ENCODE data around the gene TK1. TPM values are rescaled to one million over a fixed set of nuclear protein-coding genes. Genes with fewer than 3 reads are reported as not detected.
"Not testable (repeated sequence)": the region's sequence is repeated elsewhere in the genome, so short reads cannot be mapped to it uniquely, and the experiment has no call there.

Gene TK1, protein sequence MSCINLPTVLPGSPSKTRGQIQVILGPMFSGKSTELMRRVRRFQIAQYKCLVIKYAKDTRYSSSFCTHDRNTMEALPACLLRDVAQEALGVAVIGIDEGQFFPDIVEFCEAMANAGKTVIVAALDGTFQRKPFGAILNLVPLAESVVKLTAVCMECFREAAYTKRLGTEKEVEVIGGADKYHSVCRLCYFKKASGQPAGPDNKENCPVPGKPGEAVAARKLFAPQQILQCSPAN
- 33.3 TPM for total RNA-seq

DNA sequence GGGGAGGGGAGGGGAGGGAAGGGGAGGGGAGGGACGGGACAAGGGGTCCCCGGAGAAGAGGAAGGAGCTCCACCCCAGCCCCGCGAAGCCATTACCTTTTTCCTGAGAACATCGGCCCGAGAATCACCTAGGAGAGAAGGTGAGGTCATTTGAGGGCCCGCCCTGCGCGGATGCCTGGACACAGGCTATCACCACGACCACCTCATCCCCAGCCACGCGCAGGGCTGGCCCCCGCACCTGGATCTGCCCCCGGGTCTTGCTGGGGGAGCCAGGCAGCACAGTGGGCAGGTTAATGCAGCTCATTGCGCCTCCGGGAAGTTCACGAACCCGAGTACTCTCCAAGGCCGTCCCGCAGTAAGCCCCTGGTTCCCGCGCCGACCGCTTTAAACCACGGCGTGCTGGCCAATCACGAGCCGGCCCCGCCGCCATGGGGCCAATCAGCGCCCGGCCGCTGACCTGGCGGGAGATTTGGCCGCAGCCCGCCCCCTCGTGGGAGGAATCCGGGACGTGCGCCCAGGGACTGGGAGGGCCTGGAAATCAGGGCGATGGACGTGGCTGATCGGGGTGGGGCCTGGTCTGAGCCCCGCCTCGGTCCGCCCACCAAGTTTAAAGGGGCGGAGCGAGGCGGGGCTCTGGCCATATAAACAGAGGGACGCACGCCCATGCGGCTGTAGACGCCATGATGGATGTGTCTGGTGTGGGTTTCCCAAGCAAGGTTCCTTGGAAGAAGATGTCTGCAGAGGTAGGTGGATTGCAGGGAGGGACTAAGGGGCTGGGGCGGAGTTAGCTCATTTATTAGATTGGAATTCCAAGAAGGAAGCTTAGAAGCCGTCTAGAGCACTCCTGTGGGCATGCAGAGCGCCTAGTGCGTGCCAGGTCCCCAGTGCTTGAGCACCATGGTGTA, at the start of gene TK1, which contains the start of gene AFMID:
TK1 (minus strand) TSS at position 361 of the 904 bp plus-strand sequence; CDS start at position 303, 58 bp downstream.
AFMID (plus strand) TSS at position 671 of the 904 bp plus-strand sequence; CDS start at position 680, 9 bp downstream.
- peak; percentile 97 for ATAC-seq

DNA sequence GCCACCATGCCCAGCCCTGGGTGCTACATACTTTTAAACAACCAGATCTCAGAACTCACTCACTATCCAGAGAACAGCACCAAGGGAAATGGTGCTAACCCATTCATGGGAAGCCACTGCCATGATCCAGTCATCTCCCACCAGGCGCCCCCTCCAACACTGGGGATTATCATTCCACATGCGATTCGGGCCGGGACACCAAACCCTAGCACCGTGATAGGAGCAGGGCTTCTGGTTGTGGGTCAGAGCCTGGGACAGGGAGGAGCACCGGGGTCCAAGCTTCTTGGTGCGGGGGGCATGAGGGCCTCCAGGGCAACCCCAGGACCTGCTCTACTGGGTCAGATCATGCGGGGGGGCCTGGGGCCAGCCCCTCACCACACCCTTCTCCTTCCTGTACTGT, 49.0 kb upstream of the TK1 start:
- no peak for ATAC-seq

DNA sequence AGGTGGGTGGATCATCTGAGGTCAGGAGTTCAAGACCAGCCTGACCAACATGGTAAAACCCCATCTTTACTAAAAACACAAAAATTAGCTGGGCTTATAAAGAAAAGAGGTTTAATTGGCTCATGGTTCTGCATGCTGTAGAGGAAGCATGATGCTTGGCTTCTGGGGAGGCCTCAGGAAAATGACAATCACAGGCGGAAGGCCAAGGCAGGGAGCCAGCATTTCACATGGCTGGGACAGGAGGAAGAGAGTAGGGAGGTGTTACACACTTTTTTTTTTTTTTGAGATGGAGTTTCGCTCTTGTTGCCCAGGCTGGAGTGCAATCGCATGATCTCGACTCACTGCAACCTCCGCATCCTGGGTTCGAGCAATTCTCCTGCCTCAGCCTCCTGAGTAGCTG, 48.2 kb upstream of the TK1 start:
- ATAC-seq: not testable (repeated sequence)

DNA sequence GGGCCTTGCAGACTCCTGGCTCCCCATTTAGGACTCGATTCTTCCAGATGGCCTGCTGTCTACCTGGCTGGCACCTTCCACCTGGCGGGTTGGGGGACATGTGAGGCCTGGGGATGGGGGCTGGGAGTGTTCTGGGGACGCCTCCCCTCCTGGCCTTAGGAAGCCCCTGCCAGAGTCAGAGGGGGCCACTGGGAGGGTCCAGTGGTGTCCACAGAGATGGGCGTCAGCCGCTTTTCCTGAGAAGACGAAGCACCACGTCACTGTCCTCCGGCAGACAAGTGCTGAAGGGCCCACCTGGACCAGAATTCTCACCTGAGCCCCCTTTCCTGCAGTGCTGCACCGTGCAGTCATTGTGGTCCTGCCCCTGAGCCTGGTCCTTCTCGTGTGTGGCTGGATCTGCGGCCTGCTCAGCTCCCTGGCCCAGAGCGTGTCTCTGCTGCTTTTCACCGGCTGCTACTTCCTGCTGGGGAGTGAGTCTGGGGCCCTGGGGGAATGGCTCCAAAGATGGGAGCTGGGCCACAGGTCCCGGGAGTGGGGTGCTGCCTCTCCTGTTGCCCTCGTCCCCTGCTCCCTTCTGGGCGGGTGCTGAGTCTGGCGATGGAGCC, 47.5 kb upstream of the TK1 start:
- ATAC-seq: no peak

DNA sequence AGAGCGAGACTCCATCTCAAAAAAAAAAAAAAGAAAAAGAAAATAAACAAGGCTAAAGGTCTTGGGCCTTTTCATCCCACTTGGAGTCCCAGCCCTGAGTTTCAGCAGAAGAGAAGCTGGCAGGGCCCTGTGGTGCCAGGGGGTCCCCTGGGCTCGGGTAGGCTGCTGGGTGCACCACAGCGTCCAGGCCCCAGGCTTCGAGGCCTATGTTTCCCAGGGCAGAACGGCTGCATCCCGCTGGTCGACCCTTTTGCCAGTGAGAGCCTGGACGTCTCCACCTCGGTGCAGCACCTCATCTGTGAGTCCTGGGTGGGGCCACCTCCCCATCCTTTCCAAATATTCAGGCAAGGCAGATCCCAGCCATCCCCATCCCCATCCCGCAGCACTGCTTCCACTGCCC, 46.8 kb upstream of the TK1 start:
- no peak for ATAC-seq

DNA sequence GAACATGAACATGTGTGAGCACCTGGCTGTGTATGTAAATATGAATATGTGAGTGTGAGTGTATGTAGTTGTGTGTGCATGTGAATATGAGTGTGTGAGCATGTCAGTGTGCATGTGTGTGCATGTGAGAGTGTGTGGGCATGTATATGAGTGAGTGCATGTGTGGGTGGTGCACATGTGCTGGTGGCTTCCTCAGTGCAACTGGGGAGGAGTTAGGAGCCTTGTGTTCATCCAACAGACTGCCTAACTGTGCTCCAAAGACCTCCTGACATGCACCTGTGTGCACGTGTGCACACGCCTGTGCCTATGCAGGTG, 46.0 kb upstream of the TK1 start:
- no peak for ATAC-seq

DNA sequence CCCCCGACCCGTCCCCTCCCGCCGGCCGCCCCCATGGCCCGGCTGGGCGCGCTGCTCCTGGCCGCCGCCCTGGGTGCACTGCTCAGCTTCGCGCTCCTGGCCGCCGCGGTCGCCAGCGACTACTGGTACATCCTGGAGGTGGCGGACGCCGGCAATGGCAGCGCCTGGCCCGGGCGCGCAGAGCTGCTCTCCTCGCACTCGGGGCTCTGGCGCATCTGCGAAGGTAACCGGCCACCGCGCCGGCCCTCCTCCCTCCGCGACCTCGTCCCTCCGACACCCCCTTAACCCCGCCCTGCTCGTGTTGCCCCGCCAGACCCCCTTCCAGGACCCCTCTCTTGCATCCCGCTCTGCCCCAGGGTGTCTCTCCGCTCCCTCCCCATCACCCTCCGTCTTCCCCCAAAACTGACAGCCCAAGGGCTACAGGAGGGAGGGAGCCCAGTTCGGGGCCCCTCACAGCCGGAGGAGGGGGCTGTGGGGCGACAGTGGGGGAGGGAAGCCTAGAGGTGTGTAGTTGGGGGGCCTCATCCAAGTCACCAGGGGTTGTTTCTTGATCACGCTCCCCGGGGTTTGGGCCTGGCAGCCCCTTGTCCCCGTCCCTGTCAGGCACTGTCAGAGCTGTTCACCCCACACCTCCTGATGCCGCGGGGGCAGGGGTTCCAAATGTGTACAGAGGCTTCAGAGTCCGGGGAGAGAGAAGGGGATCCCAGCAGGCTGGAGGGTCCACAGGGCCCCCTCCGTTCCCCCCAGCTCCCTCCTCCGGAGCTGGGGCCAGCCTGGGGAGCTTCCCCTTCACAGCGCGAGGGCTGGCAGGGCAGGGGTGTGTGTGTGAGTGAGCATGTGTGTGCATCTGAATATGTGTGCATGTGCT, 45.4 kb upstream of the TK1 start:
- peak; percentile 33 for ATAC-seq

DNA sequence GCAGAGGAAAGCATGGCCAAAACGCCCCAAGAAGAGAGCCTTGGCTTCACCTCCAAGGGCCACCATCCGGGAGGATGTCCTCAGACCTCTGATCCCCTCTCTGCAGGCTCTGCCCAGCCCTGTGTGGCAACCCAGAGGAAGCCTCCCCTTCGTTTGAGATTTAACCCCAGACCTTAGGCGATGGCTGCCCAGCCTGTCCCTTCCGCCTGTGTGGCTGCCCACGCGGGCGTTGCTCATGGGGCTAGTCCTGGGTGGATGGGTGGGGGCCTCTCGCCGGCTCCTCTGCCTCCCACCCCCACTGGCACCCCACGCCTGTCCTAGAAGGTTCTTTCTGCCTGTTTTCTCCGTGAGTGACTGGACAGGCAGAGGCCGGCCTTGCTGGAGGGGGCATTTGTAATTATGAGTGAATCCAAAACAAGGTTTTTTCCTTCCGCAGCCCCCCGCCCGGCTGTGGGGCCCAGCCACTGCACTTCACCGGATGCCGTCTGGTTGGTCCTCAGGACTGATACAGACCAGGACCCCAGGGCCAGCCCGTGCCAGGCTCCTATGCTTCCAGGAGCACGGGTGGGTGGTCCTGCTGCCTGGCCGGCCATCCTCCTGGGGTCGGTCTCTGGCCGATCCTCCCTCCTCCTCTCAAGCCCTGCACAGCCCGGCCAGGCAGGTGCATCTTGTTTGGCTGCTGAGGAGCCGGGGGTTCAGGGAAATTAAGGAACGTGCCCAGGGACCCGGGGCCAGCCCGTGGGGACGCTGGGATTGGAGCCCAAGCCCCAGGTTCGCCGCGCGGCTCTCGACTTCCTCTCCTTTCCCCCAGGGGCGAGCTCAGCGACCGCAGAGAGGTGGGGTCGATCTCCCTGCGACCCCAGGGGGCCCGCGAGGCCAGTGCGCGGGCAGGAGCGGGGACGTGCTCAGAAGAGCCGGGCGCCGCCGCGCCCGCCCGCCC, 44.4 kb upstream of the TK1 start, which contains the start of gene TMEM235:
TMEM235 (plus strand) TSS at position 636 of the 940 bp plus-strand sequence. CDS start 393 bp downstream, outside the sequence.
- no peak for ATAC-seq

DNA sequence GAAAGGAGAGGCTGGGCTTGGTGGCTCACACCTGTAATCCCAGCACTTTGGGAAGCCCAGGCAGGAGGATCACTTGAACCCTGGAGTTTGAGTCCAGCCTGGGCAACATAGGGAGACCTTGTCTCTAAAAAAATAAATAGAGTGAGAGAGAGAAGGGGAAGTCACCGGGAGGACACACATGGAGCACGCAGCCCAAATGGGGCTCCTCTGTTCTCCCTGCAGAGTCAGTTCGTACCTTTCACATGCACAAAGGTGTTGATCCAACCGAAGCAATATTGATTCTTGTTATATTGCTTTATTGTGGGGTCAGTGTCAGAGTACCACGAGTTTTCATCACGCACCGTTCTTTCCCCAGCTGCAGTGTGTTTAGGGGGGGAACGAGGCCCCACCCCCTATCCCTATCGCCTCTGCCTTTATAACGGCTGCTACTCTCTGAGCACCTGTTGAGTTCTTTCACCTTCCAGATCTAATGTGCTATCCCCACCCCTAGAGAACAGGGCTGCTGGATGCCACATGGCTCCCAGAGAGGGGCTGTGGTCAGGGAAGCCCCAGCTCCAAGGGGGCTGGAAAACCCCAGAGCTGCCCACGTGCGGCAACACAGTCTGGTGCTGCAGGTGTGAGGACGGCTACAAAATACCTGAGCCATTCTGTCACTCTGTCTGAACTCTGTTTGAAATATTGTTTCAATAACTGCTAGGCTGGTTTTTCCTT, 43.6 kb upstream of the TK1 start:
- no peak for ATAC-seq

DNA sequence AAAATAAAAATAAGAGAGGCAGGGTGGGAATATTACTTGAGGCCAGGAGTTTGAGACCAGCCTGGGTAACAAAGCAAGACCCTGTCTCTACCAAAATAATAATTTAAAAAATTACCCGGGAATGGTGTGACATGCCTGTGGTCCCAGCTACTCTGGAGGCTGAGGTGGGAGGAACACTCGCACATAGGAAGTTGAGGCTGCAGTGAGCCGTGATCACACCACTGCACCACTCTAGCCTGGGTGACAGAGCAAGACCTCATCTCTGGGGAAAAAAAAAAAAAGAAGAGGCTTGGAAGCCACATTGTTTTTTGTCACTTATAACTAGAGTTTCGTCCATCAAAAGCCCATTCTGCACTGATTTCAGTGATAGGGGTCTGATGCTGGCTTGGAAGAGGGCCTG, 41.3 kb upstream of the TK1 start:
- no peak for ATAC-seq

DNA sequence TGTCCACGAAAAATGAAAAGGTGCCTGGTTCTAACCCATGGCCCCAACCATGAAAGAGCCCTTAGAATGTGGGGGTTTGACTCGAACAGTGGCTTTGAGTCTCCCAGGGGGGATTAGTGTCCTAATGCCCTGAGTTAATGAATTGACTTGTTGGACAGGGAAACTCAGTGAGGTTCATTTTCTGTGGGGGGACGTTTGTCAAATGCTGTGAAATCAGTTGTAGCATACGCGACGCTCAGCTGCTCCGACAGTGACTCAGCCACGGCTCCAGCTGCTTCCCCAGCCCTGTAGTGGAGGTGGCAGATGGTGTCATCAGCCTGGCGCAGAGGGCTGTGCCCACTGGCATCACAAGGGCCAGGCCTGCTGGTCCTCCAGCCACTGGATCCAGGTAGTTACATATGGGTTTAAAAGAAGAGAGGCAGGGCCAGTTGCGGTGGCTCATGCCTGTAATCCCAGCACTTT, 40.6 kb upstream of the TK1 start:
- ATAC-seq: no peak

DNA sequence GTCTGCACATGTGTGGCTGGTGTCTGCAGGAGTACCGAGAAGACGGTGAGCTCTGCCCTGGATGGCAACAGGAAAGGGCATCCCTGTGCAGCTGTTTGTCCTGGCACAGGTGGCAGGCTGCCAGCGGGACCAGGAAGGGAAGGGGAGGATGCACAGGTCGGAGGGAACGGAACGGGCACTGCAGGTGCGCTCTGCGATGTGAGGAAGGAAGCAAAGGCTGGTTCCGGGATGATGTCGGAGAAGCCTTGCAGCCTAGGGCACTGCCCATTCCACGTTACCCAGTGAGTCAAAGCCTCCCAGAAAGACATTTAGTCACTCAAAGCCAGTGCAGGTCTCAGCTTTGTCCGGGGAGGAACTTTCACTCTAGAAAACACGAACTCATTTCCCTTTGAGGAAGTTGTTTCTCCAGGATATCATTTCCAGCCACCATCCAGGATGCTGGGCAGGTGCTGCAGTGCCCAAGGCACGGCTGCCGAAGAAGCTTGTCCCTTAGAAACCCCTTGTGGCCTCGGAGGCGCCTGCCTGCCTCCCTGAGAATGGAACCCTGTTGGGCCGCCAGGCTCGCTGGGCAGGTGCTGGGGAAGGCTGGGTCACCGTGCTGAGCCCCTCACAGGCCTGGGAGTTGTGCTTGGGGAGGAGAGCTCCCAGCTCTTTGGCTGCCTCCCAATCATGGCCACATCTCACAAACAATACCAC, 40.1 kb upstream of the TK1 start:
- ATAC-seq: peak; percentile 80

DNA sequence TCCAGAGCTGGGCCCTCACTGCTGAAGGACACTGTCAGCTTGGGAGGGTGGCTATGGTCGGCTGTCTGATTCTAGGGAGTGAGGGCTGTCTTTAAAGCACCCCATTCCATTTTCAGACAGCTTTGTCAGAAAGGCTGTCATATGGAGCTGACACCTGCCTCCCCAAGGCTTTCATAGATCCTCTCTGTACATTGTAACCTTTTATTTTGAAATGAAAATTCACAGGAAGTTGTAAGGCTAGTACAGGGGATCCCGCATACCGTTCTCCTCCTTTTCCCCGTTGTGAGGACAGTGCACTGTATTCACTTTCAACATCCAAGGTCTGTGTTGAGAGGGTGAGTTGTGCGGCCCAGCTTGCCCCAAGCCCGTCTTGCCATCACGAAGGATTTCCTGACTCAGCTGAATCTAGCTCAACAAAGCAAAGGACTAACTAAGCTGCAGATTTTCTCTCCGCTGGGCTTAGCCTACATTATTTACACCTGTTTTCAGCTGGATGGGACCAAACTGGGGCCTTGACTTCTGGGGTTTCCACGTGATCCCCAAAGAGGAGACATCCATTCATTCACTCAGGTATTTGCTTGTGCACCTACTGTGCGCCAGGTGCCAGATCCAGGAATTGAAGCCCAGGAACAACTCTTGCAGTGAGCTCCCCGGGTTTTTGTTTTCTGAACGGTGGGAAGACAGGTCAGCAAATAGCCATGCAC, 39.4 kb upstream of the TK1 start:
- no peak for ATAC-seq

DNA sequence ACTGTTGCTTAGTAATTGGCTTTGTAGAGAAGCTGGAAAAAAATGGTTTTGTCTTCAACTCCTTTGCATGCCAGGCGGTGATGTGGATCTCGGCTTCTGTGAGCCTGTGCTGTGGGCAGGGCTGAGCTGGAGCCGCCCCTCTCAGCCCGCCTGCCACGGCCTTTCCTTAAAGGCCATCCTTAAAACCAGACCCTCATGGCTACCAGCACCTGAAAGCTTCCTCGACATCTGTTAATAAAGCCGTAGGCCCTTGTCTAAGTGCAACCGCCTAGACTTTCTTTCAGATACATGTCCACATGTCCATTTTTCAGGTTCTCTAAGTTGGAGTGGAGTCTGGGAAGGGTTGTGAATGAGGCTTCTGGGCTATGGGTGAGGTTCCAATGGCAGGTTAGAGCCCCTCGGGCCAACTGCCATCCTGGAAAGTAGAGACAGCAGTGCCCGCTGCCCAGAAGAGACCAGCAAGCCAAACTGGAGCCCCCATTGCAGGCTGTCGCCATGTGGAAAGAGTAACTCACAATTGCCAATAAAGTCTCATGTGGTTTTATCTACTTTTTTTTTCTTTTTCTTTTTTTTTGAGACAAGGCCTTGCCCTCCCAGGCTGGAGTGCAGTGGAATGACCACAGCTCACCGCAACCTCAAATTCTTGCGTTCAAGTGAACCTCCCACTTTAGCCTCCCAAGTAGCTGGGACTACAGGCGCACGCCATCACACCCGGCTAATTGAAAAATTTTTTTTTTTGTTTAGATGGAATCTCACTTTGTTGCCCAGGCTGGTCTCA, 38.4 kb upstream of the TK1 start:
- no peak for ATAC-seq

DNA sequence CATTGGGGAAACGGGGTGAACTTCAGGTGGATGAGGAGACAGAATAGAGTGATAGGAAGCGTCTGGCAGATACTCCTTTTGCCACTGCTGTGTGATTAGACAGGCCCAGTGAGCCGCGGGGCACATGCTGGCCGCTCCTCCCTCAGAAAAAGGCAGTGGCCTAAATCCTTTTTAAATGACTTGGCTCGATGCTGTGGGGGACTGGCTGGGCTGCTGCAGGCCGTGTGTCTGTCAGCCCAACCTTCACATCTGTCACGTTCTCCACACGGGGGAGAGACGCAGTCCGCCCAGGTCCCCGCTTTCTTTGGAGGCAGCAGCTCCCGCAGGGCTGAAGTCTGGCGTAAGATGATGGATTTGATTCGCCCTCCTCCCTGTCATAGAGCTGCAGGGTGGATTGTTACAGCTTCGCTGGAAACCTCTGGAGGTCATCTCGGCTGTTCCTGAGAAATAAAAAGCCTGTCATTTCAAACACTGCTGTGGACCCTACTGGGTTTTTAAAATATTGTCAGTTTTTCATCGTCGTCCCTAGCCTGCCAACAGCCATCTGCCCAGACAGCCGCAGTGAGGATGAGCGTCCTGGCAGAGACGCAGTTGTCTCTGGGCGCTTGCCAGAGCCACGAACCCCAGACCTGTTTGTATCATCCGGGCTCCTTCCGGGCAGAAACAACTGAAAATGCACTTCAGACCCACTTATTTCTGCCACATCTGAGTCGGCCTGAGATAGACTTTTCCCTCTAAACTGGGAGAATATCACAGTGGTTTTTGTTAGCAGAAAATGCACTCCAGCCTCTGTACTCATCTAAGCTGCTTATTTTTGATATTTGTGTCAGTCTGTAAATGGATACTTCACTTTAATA, 37.6 kb upstream of the TK1 start:
- ATAC-seq: no peak

DNA sequence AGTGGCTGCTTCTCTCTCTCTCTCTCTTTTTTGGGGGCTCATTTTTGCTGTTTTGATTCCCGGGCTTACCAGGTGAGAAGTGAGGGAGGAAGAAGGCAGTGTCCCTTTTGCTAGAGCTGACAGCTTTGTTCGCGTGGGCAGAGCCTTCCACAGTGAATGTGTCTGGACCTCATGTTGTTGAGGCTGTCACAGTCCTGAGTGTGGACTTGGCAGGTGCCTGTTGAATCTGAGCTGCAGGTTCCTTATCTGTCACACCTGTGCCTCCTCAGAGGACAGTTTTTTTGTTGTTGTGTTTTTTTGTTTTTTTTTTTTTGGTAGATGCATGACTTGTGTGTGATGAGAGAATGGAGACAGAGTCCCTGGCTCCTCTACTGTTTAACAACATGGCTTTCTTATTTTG, 36.9 kb upstream of the TK1 start:
- ATAC-seq: no peak

DNA sequence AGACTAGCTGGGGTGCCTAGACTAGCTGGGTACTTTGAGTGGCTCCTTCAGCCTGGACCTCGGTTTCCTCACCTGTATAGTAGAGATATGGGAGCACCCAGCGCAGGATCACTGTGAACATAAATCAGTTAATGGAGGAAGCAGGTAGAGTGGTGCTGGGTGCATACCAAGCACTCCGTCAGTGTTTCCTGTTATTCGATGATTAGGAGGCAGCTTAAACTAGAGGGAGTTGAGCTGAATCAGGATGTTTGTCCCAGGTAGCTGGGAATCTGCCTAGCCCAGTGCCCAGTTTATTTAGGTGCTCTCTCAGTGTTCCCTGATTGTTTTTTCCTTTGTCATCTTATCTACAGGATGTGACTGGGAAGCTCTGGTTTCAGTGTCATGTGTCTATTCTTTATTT, 36.2 kb upstream of the TK1 start:
- no peak for ATAC-seq
